H54 (cell line): ENCODE data around the gene SFXN3.

Experiments
- DNase-seq: peaks from one replicate; pipeline ENCODE4 v3.0.0; 2011; ENCODE audit warnings: low spot score, mixed read lengths; ENCODE audit not compliant: insufficient read length
- FAIRE-seq: peaks from 3 replicates; lab custom pipeline; 2011; peaks lifted over from hg19 to GRCh38; lab: Jason Lieb, UNC
- POLR2A ChIP-seq: IDR thresholded peaks from 2 replicates; pipeline ENCODE4 v1.6.1; 2011; ENCODE audit warnings: low read depth, mild to moderate bottlenecking, low read length

The SFXN3 gene

GRCh38 chr10:101089520-101090299, 58.7 kb downstream of the SFXN3 start:
- no peak for DNase-seq
- no peak for TF ChIP-seq POLR2A
- no peak for FAIRE-seq

- TF ChIP-seq POLR2A, result no peak
- FAIRE-seq, result no peak
- DNase-seq, result no peak
These were observed 59.6 kb downstream of the SFXN3 start for GRCh38 chr10:101090597-101090996.
